ENCODE data around the gene ANKRD30B.
"Not testable (repeated sequence)": the region's sequence is repeated elsewhere in the genome, so short reads cannot be mapped to it uniquely, and the experiment has no call there.

The ANKRD30B gene, protein sequence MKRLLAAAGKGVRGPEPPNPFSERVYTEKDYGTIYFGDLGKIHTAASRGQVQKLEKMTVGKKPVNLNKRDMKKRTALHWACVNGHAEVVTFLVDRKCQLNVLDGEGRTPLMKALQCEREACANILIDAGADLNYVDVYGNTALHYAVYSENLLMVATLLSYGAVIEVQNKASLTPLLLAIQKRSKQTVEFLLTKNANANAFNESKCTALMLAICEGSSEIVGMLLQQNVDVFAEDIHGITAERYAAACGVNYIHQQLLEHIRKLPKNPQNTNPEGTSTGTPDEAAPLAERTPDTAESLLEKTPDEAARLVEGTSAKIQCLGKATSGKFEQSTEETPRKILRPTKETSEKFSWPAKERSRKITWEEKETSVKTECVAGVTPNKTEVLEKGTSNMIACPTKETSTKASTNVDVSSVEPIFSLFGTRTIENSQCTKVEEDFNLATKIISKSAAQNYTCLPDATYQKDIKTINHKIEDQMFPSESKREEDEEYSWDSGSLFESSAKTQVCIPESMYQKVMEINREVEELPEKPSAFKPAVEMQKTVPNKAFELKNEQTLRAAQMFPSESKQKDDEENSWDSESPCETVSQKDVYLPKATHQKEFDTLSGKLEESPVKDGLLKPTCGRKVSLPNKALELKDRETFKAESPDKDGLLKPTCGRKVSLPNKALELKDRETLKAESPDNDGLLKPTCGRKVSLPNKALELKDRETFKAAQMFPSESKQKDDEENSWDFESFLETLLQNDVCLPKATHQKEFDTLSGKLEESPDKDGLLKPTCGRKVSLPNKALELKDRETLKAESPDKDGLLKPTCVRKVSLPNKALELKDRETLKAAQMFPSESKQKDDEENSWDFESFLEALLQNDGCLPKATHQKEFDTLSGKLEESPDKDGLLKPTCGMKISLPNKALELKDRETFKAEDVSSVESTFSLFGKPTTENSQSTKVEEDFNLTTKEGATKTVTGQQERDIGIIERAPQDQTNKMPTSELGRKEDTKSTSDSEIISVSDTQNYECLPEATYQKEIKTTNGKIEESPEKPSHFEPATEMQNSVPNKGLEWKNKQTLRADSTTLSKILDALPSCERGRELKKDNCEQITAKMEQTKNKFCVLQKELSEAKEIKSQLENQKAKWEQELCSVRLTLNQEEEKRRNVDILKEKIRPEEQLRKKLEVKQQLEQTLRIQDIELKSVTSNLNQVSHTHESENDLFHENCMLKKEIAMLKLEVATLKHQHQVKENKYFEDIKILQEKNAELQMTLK (N-terminal part only)

GRCh38 chr18:14747513-14748474, at the start of gene ANKRD30B:
Gene ANKRD30B, plus strand, starts transcription at chr18:14748172. Its CDS starts 248 bp downstream, at chr18:14748420.
- Histone ChIP-seq H3K4me1 (ENCODE audit: insufficient read depth, low read length) (no peaks in the 10 kb centered on the region), H3K36me3 (ENCODE audit: insufficient read depth, low read depth, low read length) (no peaks in the 10 kb centered on the region), H3K4me3 (ENCODE audit: low read length) (peak within 1 kb of the TSS; percentile 54; the same call in 1 of the 2 replicates), H3K9ac (ENCODE audit: low read depth, low read length) (no peak within 1 kb of the TSS), H3K27me3 (ENCODE audit: insufficient read depth, low read length) (peaks cover 30% of the 10 kb centered on the region), H3K9me3 (ENCODE audit: insufficient read depth, low read depth, low read length) (peaks cover 3% of the 10 kb centered on the region; the same call in 1 of the 2 replicates), H3K27ac (ENCODE audit: low read length) (no peak within 1 kb of the TSS)

DNA sequence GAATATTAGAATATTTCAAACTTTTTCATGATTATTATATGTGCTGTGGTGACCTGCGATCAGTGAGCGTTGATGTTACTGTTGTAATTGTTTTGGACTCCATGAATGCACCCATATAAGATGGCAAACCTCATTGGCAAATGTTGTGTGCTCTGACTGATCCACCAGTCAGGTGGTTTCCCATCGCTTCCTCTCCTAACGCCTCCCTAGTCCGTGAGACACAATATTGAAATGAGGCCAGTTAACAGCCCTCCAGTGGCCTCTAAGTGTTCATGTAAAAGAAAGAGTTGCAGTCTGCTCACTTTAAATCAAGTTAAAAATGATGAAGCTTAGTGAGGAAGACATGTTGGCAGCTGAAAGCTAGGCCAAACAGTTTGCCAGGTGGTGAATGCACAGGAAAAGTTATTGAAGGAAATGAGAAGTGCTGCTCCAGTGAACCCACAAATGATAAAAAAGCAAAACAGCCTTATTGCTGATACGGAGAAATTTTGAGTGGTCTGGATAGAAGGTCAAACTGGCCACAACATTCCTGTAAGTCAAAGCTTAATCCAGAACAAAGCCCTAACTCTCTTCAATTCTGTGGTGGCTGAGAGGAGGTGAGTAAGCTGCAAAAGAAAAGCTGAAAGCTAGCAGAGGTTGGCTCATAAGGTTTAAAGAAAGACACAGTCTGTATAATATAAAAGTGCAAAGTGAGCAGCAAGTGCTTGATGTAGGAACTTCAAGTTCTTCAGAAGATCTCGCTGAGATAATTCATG, 46.5 kb upstream of the ANKRD30B start:
- H3K27me3 ChIP-seq (ENCODE audit: insufficient read depth, low read length); H3K36me3 ChIP-seq (ENCODE audit: insufficient read depth, low read depth, low read length); H3K9me3 ChIP-seq (ENCODE audit: insufficient read depth, low read depth, low read length); H3K4me3 ChIP-seq (ENCODE audit: low read length); H3K9ac ChIP-seq (ENCODE audit: low read depth, low read length); H3K4me1 ChIP-seq (ENCODE audit: insufficient read depth, low read length); H3K27ac ChIP-seq (ENCODE audit: low read length): not testable (repeated sequence)

DNA sequence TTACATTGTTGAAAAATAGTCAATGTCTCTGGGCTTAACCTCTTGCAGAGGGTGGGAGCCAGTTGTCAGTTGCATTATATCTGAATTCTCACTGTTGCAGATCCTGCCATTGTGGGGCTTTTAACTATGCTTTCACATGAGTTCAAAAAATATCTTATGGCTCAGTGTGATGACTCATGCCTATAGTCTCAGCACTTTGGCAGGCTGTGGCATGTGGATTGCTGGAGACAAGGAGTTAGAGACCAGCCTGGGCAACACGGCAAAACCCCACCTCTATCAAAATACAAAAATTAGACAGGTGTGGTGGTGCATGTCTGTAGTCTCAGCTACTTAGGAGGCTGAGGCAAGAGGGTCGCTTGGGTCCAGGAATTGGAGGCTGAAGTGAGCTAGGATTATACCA, 38.2 kb upstream of the ANKRD30B start:
- not testable (repeated sequence) for H3K27me3 ChIP-seq (ENCODE audit: insufficient read depth, low read length); H3K9ac ChIP-seq (ENCODE audit: low read depth, low read length); H3K9me3 ChIP-seq (ENCODE audit: insufficient read depth, low read depth, low read length); H3K4me1 ChIP-seq (ENCODE audit: insufficient read depth, low read length); H3K27ac ChIP-seq (ENCODE audit: low read length); H3K4me3 ChIP-seq (ENCODE audit: low read length); H3K36me3 ChIP-seq (ENCODE audit: insufficient read depth, low read depth, low read length)

- not testable (repeated sequence) for H3K9me3 ChIP-seq (ENCODE audit: insufficient read depth, low read depth, low read length); H3K4me1 ChIP-seq (ENCODE audit: insufficient read depth, low read length); H3K4me3 ChIP-seq (ENCODE audit: low read length); H3K27me3 ChIP-seq (ENCODE audit: insufficient read depth, low read length); H3K27ac ChIP-seq (ENCODE audit: low read length); H3K9ac ChIP-seq (ENCODE audit: low read depth, low read length); H3K36me3 ChIP-seq (ENCODE audit: insufficient read depth, low read depth, low read length)
These were observed 26.4 kb upstream of the ANKRD30B start for GRCh38 chr18:14721569-14721968.

- not testable (repeated sequence) for H3K9ac ChIP-seq (ENCODE audit: low read depth, low read length); H3K27me3 ChIP-seq (ENCODE audit: insufficient read depth, low read length); H3K4me1 ChIP-seq (ENCODE audit: insufficient read depth, low read length); H3K27ac ChIP-seq (ENCODE audit: low read length); H3K4me3 ChIP-seq (ENCODE audit: low read length); H3K36me3 ChIP-seq (ENCODE audit: insufficient read depth, low read depth, low read length)
- H3K9me3 ChIP-seq (ENCODE audit: insufficient read depth, low read depth, low read length), result peaks cover 13% of the 10 kb centered on the region; the same call in 1 of the 2 replicates
These were observed 8.9 kb upstream of the ANKRD30B start for GRCh38 chr18:14739056-14739455.

DNA sequence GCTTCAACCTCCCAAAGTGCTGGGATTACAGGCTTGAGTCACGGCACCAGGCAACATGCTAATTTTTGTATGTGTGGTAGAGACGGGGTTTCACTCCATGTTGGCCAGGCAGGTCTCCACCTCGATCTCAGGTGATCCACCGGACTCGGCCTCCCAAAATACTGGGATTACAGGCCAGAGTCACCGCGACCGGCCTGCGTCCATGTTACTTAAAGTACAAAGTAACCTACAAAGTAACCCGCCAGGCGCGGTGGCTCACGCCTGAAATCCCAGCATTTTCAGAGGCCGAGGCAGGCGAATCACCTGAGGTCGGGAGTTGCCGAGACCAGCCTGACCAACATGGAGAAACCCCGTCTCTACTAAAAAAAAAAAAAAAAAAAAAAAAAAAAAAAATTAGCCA, 1.1 kb upstream of the ANKRD30B start:
- Histone ChIP-seq H3K36me3 (ENCODE audit: insufficient read depth, low read depth, low read length) (no peaks in the 10 kb centered on the region), H3K4me1 (ENCODE audit: insufficient read depth, low read length) (no peaks in the 10 kb centered on the region), H3K27me3 (ENCODE audit: insufficient read depth, low read length) (peaks cover 30% of the 10 kb centered on the region), H3K9me3 (ENCODE audit: insufficient read depth, low read depth, low read length) (peaks cover 3% of the 10 kb centered on the region; the same call in 1 of the 2 replicates), H3K27ac (ENCODE audit: low read length) (no peak overlapping the region), H3K9ac (ENCODE audit: low read depth, low read length) (no peak overlapping the region), H3K4me3 (ENCODE audit: low read length) (no peak overlapping the region)

- Histone ChIP-seq H3K9ac (ENCODE audit: low read depth, low read length) (no peak overlapping the region), H3K27ac (ENCODE audit: low read length) (no peak overlapping the region), H3K27me3 (ENCODE audit: insufficient read depth, low read length) (peaks cover 30% of the 10 kb centered on the region), H3K4me3 (ENCODE audit: low read length) (peak overlapping the region; percentile 54; the same call in 1 of the 2 replicates), H3K4me1 (ENCODE audit: insufficient read depth, low read length) (no peaks in the 10 kb centered on the region), H3K9me3 (ENCODE audit: insufficient read depth, low read depth, low read length) (no peaks in the 10 kb centered on the region; the same call in 1 of the 2 replicates), H3K36me3 (ENCODE audit: insufficient read depth, low read depth, low read length) (no peaks in the 10 kb centered on the region)
These were observed 524 bp downstream of the ANKRD30B start for GRCh38 chr18:14748496-14748895.

GRCh38 chr18:14763566-14763965, 15.6 kb downstream of the ANKRD30B start:
- peaks cover 44% of the 10 kb centered on the region for H3K9me3 ChIP-seq (ENCODE audit: insufficient read depth, low read depth, low read length)
- not testable (repeated sequence) for H3K27me3 ChIP-seq (ENCODE audit: insufficient read depth, low read length); H3K36me3 ChIP-seq (ENCODE audit: insufficient read depth, low read depth, low read length); H3K9ac ChIP-seq (ENCODE audit: low read depth, low read length); H3K4me1 ChIP-seq (ENCODE audit: insufficient read depth, low read length); H3K27ac ChIP-seq (ENCODE audit: low read length); H3K4me3 ChIP-seq (ENCODE audit: low read length)

GRCh38 chr18:14767474-14767873, 19.5 kb downstream of the ANKRD30B start:
- Histone ChIP-seq H3K27me3 (ENCODE audit: insufficient read depth, low read length) (no peaks in the 10 kb centered on the region), H3K4me1 (ENCODE audit: insufficient read depth, low read length) (no peaks in the 10 kb centered on the region), H3K4me3 (ENCODE audit: low read length) (no peak overlapping the region), H3K9ac (ENCODE audit: low read depth, low read length) (no peak overlapping the region), H3K9me3 (ENCODE audit: insufficient read depth, low read depth, low read length) (peaks cover 44% of the 10 kb centered on the region), H3K36me3 (ENCODE audit: insufficient read depth, low read depth, low read length) (no peaks in the 10 kb centered on the region), H3K27ac (ENCODE audit: low read length) (no peak overlapping the region)

- peaks cover 45% of the 10 kb centered on the region for H3K9me3 ChIP-seq (ENCODE audit: insufficient read depth, low read depth, low read length)
- H3K27me3 ChIP-seq (ENCODE audit: insufficient read depth, low read length), result no peaks in the 10 kb centered on the region
- no peak overlapping the region for H3K27ac ChIP-seq (ENCODE audit: low read length)
- no peaks in the 10 kb centered on the region for H3K36me3 ChIP-seq (ENCODE audit: insufficient read depth, low read depth, low read length)
- H3K4me3 ChIP-seq (ENCODE audit: low read length), result no peak overlapping the region
- H3K9ac ChIP-seq (ENCODE audit: low read depth, low read length), result no peak overlapping the region
- H3K4me1 ChIP-seq (ENCODE audit: insufficient read depth, low read length), result no peaks in the 10 kb centered on the region
These were observed 20.3 kb downstream of the ANKRD30B start for GRCh38 chr18:14768241-14768640.

Measured in iPS-20b (cell line).